SK-N-SH (cell line): Measurements from ENCODE around the gene ZNF385A.

Experiments used
- EP300 ChIP-seq, 2 experiments: IDR thresholded peaks; 2 replicates each; pipeline versions ENCODE4 v1.4.0 to v1.6.1; 2012; ENCODE audit warnings: borderline replicate concordance in 1 of 2, low read depth in 1 of 2, low read length in 1 of 2
- NRF1 ChIP-seq: IDR thresholded peaks from 2 replicates; pipeline ENCODE4 v1.6.1; 2012; ENCODE audit warnings: low read depth, mild to moderate bottlenecking, low read length
- PBX3 ChIP-seq: IDR thresholded peaks from 2 replicates; pipeline ENCODE4; 2012
- USF1 ChIP-seq: IDR thresholded peaks from 2 replicates; pipeline ENCODE4 v1.4.0; 2012; ENCODE audit warnings: low read depth, borderline replicate concordance
- TF ChIP-seq, protein P1 (sequence below): fragments of 200-600 bp; sonication (generic); IDR thresholded peaks from 2 replicates; pipeline ENCODE4 v1.6.1; 2017; ENCODE audit warnings: antibody characterized with exemption, mild to moderate bottlenecking, moderate library complexity

DNA sequence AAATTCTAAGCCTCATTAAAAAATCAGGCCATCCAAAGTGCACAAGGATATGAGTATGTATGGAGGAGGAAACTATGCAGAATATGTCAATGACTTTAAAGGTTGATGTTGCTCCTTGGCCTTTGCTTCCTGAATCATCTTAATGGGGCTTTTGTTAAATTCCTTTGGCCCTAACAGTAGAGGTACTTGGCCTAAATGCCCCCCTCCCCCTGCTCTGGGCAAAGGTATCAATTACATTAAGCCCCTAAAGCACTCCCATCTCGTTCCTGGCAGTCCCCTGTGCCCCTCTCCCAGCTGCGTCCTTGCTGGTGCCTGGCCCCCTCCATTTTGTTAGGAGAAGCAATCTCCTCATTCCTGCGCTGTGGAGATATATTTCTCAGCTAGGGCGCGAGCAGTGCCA is 54.8 kb downstream of the ZNF385A start:
- TF ChIP-seq EP300 (IDR thresholded peaks at IDR 0.05; ENCODE audit: borderline replicate concordance in 1 of 2, low read depth in 1 of 2, low read length in 1 of 2) (no peak), USF1 (no peak), PBX3 (no peak), NRF1 (no peak)
- TF ChIP-seq, protein P1, sequence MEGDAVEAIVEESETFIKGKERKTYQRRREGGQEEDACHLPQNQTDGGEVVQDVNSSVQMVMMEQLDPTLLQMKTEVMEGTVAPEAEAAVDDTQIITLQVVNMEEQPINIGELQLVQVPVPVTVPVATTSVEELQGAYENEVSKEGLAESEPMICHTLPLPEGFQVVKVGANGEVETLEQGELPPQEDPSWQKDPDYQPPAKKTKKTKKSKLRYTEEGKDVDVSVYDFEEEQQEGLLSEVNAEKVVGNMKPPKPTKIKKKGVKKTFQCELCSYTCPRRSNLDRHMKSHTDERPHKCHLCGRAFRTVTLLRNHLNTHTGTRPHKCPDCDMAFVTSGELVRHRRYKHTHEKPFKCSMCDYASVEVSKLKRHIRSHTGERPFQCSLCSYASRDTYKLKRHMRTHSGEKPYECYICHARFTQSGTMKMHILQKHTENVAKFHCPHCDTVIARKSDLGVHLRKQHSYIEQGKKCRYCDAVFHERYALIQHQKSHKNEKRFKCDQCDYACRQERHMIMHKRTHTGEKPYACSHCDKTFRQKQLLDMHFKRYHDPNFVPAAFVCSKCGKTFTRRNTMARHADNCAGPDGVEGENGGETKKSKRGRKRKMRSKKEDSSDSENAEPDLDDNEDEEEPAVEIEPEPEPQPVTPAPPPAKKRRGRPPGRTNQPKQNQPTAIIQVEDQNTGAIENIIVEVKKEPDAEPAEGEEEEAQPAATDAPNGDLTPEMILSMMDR = no peak
